Peyer's patch (tissue), 4 donors: ENCODE data around the gene ANKRD16.

Experiments
- CTCF ChIP-seq, 6 experiments: fragments of 450-650 bp in 4 of 6; fragments of 200-600 bp in 2 of 6; sonication (generic) in 1 of 6; IDR thresholded peaks; one replicate each; pipeline ENCODE4 v1.5.1; 2017 to 2019; ENCODE audit warnings: antibody characterized with exemption in 6 of 6, mild to moderate bottlenecking in 3 of 6, moderate library complexity in 1 of 6
- POLR2A ChIP-seq, 2 donors: fragments of 450-650 bp; IDR thresholded peaks; one replicate each; pipeline ENCODE4 v1.5.1; 2017; ENCODE audit warnings: antibody characterized with exemption in 2 of 2, mild to moderate bottlenecking in 2 of 2, moderate library complexity in 2 of 2

DNA sequence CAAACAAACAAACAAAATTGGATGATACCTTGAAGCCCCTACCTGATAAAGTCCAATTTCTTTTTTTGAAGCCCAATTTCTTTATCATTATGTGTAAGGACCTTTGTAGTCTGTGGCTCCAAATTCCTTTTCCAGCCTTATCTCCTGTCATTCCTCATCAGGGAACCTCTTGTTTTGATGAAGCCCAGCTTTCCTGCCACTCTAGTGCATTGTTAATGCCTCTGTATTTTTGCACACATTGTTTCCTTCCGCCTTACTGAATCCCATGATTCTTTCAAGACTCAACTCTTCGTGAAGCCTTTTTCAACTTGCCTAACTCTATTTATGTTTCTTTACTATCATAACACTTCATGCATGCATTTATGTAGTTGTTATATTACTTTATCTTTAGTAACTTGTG, 3.6 kb upstream of the ANKRD16 start:
- TF ChIP-seq POLR2A (IDR thresholded peaks at IDR 0.05): no peak
- no peak for TF ChIP-seq CTCF (IDR thresholded peaks at IDR 0.05)
